GM19397 (cell line): ENCODE measurements around the gene CANT1.

Experiments
- ATAC-seq: cut with Tn5 transposase; IDR thresholded peaks from one replicate; pipeline ENCODE4 v1.9.1; 2021; ENCODE audit warnings: mild to moderate bottlenecking, moderate library complexity; ENCODE audit not compliant: unreplicated experiment

The CANT1 gene

GRCh38 chr17:78998311-78999055 is 11.1 kb downstream of the CANT1 start:
- no peak for ATAC-seq

GRCh38 chr17:78997881-78998280 is 11.7 kb downstream of the CANT1 start:
- ATAC-seq = no peak

GRCh38 chr17:78997231-78997741 is 12.3 kb downstream of the CANT1 start:
- ATAC-seq = no peak

- no peak for ATAC-seq
These were observed 12.8 kb downstream of the CANT1 start for GRCh38 chr17:78996781-78997201.

- no peak for ATAC-seq
These were observed 13.7 kb downstream of the CANT1 start for GRCh38 chr17:78995761-78996451.

- no peak for ATAC-seq
These were observed 14.4 kb downstream of the CANT1 start for GRCh38 chr17:78995022-78995760.

- no peak for ATAC-seq
These were observed 15.4 kb downstream of the CANT1 start for GRCh38 chr17:78993981-78994671.

- no peak for ATAC-seq
These were observed 16.2 kb downstream of the CANT1 start for GRCh38 chr17:78993241-78993956.

GRCh38 chr17:78992542-78993212 is 16.9 kb downstream of the CANT1 start:
- ATAC-seq = no peak

GRCh38 chr17:78991906-78992532 is 17.5 kb downstream of the CANT1 start:
- no peak for ATAC-seq

GRCh38 chr17:78991017-78991738 is 18.4 kb downstream of the CANT1 start:
- no peak for ATAC-seq

- no peak for ATAC-seq
These were observed 19.1 kb downstream of the CANT1 start for GRCh38 chr17:78990349-78991016.

GRCh38 chr17:78988152-78988551 is 21.4 kb downstream of the CANT1 start:
- ATAC-seq = no peak

- ATAC-seq = no peak
These were observed 22.8 kb downstream of the CANT1 start for GRCh38 chr17:78986649-78987328.

- ATAC-seq = no peak
These were observed 23.4 kb downstream of the CANT1 start for GRCh38 chr17:78986048-78986648.

GRCh38 chr17:78985395-78985794 is 24.2 kb downstream of the CANT1 start:
- ATAC-seq = no peak
